IMR-90 (cell line): Measurements from ENCODE around the gene RET.

Source experiments
- BHLHE40 ChIP-seq: fragments of 150-350 bp; IDR thresholded peaks from 2 replicates; pipeline ENCODE4 v1.6.1; 2016; ENCODE audit warnings: mild to moderate bottlenecking, low read depth, low read length
- CEBPB ChIP-seq: IDR thresholded peaks from 2 replicates; pipeline ENCODE4 v1.6.1; 2012; ENCODE audit warnings: low read depth, low read length, improper control_type of control experiment
- FOS ChIP-seq: fragments of 150-350 bp; IDR thresholded peaks from 2 replicates; pipeline ENCODE4 v1.6.1; 2016; ENCODE audit warnings: low read depth, low read length
- MAFK ChIP-seq: IDR thresholded peaks from 2 replicates; pipeline ENCODE4 v1.6.1; 2012; ENCODE audit warnings: low read depth, low read length, improper control_type of control experiment
- MXI1 ChIP-seq: IDR thresholded peaks from 2 replicates; pipeline ENCODE4 v1.6.1; 2012; ENCODE audit warnings: low read depth, mild to moderate bottlenecking, low read length, moderate library complexity, borderline replicate concordance
- NFE2L2 ChIP-seq: fragments of 150-350 bp; IDR thresholded peaks from 2 replicates; pipeline ENCODE4 v1.6.1; 2016; ENCODE audit warnings: low read depth, mild to moderate bottlenecking, low read length
- POLR2A ChIP-seq: IDR thresholded peaks from 2 replicates; pipeline ENCODE4 v1.6.1; 2012; ENCODE audit warnings: mild to moderate bottlenecking, low read depth, low read length
- RAD21 ChIP-seq: IDR thresholded peaks from 2 replicates; pipeline ENCODE4 v1.6.1; 2012; ENCODE audit warnings: low read length, improper control_type of control experiment
- RFX5 ChIP-seq: IDR thresholded peaks from 2 replicates; pipeline ENCODE4 v1.8.0; 2012; ENCODE audit warnings: low read depth, mild to moderate bottlenecking, low read length, moderate library complexity
- SMC3 ChIP-seq: fragments of 150-350 bp; IDR thresholded peaks from 2 replicates; pipeline ENCODE4 v1.6.1; 2016; ENCODE audit warnings: low read depth, mild to moderate bottlenecking, antibody characterized with exemption, low read length, moderate library complexity
- TF ChIP-seq, protein P1 (sequence below): conservative IDR thresholded peaks from 2 replicates; pipeline ENCODE4 v1.5.1; 2012; ENCODE audit warnings: mild to moderate bottlenecking, low read depth, low read length, improper control_type of control experiment
- TF ChIP-seq, protein P2 (sequence below): fragments of 150-350 bp; IDR thresholded peaks from 2 replicates; pipeline ENCODE4 v1.6.1; 2016; ENCODE audit warnings: low read depth, mild to moderate bottlenecking, low read length, moderate library complexity, borderline replicate concordance

DNA sequence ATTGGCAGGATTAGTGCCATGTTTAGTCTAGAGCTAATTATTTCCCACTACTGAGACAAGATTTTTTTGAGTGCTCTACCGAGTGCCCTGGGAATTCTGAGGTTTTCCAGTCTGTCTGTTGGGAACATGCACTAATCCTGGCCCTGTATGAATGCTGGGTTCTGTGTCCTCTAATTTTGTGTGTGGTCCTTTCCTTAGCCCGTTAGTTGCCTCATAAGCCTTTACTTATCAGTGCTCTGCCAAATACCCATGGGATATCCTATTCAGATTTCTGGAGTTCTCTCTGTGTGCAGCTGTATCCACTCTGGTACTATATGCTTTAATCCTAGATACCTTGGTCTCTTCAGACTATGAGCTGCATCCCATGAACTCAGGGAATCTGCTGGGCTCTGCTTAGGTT, 74.5 kb downstream of the RET start:
- no peak for TF ChIP-seq POLR2A
- TF ChIP-seq SMC3, result no peak
- TF ChIP-seq, protein P1, sequence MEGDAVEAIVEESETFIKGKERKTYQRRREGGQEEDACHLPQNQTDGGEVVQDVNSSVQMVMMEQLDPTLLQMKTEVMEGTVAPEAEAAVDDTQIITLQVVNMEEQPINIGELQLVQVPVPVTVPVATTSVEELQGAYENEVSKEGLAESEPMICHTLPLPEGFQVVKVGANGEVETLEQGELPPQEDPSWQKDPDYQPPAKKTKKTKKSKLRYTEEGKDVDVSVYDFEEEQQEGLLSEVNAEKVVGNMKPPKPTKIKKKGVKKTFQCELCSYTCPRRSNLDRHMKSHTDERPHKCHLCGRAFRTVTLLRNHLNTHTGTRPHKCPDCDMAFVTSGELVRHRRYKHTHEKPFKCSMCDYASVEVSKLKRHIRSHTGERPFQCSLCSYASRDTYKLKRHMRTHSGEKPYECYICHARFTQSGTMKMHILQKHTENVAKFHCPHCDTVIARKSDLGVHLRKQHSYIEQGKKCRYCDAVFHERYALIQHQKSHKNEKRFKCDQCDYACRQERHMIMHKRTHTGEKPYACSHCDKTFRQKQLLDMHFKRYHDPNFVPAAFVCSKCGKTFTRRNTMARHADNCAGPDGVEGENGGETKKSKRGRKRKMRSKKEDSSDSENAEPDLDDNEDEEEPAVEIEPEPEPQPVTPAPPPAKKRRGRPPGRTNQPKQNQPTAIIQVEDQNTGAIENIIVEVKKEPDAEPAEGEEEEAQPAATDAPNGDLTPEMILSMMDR, result no peak
- TF ChIP-seq BHLHE40, result no peak
- no peak for TF ChIP-seq MXI1
- no peak for TF ChIP-seq RFX5
- TF ChIP-seq MAFK, result no peak
- no peak for TF ChIP-seq RAD21
- no peak for TF ChIP-seq CEBPB
- TF ChIP-seq, protein P2, sequence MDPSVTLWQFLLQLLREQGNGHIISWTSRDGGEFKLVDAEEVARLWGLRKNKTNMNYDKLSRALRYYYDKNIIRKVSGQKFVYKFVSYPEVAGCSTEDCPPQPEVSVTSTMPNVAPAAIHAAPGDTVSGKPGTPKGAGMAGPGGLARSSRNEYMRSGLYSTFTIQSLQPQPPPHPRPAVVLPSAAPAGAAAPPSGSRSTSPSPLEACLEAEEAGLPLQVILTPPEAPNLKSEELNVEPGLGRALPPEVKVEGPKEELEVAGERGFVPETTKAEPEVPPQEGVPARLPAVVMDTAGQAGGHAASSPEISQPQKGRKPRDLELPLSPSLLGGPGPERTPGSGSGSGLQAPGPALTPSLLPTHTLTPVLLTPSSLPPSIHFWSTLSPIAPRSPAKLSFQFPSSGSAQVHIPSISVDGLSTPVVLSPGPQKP, result no peak
- no peak for TF ChIP-seq NFE2L2
- TF ChIP-seq FOS, result no peak
